NOMO-1 treated with dmso at 0.1 percent for 144 hours (cell line): ENCODE data around the gene AHI1.
A peak's percentile ranks its signal among the peaks of the same experiment; 100 is the strongest.
"Not testable (repeated sequence)": the region's sequence is repeated elsewhere in the genome, so short reads cannot be mapped to it uniquely, and the experiment has no call there.

Source experiments
- DNase-seq: peaks from one replicate; lab custom pipeline; 2025; ENCODE audit not compliant: unreplicated experiment; lab: John Stamatoyannopoulos, UW

AHI1 gene

DNA sequence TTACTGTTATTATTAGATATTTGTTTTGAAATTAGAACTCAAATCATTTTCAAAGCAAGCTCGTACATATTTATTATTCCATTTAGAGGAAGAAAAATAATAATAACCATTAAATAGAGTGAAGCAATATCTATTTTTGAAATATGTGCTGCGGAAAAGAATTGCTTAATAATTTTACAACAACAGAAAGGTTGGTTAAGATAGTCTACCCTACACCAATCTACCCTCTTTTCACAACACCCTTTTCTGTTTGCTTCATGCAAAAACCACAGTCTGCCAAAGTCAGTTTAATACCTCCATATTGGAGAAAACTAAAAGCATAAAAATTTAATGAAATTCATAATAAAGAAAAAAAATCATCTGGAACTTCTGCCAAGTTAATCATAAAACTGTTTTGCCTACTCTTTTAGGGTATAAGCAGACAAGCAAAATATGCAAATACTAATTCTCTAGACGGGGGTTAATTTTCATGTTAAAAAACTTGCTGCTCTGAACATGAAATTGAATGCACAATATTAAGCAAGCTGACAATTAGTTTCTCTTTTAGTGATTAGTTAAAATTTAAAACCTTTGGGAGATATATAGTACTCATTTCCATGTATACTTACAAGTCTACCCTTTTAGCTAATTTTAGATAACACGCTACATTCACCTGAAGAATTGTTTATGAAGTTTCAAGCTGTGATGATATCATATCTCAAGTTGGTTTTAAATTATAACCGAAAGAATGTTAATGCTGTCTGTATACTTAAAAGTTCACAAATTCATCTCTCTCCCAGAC is 100.2 kb downstream of the AHI1 start:
- DNase-seq, result peak; percentile 77

DNA sequence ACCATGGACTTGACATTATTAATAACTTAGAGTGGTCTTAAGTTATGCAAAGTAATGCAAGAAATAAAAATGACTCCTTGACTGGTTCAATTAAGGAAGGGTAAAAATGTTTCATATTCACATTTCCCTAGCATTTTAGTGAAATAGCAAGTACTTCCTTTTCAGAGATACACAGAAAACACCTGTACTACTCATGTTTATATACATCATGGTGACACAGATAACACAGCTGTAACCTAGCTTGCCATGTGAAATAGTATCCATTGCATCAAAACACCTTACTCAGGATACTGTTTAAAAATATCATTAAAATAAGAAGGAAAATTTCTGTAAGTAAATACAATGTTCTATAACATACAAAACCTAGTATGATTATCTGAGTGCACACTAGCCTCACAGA is 102.4 kb downstream of the AHI1 start:
- no peak for DNase-seq

DNA sequence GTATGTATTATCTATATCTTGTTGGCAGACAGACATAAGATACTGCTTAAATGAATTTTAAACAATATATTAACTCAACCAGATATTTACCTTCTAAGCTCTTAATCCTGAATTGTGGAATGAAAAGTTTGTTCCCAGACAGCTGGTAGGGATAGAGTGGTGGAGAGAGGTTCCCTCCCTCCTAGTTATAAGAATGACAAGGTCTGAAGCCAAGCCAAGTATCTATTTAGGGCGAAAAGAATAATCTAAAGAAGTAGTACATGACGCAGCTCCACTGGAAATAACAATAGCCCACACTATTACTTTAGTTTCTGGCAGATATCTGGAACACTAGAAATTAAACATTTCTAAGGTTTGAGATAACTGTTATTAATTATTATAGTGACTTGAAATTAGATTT is 104.3 kb downstream of the AHI1 start:
- DNase-seq, result no peak

DNA sequence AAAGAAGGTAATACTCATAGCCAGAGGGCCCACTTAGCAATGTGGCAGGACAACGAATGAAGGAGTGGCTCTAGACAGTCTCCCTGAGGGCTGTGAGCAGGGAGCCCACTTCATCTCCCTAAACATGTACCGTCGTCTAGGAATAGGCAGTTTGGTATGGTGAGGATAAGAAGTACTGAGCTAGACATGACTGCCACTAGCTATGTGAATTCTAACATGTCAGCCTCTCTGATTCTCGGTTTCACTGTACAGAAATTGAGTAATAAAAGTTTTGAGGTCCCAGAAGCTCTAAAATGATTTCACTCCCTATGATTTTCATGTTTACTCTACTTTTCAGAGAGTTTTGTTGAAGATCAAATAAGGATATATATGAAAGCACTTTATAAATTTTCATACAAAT is 107.1 kb downstream of the AHI1 start:
- DNase-seq, result no peak

DNA sequence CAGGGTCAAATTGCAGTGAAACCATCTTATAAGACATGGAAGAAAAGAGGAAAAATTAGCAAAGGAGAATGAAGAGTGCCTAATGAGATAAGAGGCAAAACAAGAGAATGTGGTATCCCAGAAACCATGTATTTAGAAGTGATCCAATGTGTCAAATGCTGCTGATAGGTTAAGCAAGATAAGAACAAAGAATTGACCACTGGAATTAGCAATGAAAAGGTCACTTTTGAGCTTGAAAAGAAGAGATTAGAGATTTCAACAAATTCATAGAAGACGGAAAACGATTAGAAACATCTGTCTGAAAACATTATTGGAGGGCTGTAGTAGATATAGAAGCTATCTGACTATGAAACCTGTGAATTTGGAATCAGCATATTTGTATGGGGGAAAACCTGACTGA is 112.2 kb downstream of the AHI1 start:
- no peak for DNase-seq

DNA sequence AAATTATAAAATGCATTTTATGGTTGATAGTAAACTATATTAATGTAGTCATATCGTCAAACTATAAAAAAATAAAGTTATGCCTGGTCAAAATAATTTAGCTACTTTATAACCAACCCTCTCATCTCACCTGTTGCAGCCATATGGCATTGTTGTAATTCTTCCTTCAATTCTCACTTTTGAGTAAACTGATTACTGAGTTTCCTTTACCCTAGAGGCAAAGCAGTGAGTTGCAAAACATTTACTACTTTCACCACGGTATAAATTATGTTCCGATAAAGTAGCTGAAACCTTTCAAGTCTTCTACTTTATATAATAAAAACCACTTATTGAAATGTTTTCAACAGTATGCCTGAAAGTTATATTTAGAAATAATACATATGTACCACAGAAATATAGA is 113.8 kb downstream of the AHI1 start:
- DNase-seq, result no peak

DNA sequence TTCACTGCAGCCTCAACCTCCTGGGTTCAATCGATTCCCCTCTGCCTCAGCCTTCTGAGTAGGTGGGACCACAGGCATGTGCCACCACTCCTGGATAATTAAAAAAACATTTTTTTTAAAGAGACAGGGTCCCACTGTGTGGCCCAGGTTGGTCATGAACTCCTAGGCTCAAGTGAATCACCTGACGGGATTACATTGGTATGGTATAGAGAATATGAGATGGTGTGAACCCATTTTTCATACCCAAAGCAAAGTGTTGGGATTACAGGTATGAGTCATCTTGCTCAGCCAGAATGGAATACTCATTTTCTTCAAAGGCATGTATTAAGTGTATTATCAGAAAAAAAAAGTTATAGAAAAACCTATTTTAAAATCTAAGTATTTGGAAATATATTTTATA is 114.2 kb downstream of the AHI1 start:
- no peak for DNase-seq

DNA sequence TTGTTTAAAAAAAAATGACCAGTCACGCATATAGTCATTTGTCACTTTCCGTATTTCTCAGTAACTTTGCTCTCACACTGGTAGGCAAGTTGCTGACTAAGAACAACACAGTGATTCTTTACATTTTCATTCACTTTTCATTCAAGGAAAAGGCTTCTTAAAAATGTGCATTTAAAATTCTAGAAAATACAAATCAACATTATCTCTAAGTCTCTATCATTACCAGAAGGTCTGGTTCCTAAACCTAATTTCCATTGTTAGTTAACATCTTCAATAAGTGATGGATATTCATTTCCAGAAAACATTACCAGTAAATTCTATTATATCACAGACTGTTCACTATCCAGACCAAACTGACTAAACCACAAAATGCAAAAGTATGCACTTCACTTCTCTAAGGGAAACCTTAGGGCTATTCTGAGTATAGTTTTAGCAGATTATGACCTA is 115.3 kb downstream of the AHI1 start:
- DNase-seq, result no peak

DNA sequence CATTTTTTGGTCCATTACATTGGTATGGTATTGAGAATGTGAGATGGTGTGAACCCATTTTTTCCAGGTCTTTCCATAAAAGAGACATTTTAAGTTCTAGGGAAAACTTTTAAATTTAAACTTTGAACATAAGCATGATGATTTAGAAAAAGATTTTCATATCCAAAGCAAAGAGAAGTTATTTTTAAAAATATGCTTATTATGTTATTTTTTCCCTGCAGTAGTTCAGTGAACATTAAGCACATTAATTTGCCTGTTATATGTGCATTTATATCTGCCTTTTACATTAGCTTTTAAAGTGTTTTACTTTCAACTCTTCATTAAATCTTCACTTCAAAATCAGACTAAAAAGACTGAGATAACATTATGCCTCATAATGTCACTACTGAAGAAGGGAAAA is 116.7 kb downstream of the AHI1 start:
- no peak for DNase-seq

DNA sequence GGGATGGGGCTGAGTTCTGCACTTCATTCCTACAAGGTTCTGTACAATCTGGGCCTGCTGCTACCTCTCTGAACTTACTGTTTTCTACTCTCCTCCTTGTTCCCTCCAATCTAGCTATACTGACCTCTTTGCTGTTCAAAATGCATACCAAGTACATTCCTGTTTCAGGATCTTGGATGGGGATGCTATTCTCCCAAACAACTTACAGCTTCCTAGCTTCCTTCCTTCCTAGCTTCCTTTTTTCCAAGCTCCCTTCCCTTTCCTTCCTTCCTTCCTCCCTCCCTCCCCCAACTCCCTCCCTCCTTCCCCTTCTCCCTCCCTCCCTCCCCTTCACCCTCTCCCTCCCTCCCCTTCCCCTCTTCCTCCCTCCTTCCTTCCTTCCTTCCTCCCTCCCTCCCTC is 117.9 kb downstream of the AHI1 start:
- DNase-seq, result no peak

DNA sequence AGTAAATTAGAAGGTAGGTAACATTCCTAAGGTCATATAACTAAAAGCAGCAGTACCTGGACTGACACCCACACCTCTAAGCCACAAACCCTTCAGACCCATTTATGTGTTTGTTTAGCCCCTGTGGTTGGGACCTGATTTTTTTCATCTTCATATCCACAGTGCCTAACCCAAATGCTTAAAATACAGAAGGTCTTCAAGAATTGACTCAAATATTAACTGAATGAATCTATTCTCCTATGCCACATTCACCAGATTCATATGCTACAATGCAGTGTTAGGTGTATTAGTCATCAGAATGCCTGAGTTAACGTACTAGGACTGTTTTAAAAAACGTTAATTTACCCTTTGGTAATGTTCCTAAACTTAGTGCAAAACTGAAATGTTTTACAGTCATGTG is 124.8 kb downstream of the AHI1 start:
- no peak for DNase-seq

DNA sequence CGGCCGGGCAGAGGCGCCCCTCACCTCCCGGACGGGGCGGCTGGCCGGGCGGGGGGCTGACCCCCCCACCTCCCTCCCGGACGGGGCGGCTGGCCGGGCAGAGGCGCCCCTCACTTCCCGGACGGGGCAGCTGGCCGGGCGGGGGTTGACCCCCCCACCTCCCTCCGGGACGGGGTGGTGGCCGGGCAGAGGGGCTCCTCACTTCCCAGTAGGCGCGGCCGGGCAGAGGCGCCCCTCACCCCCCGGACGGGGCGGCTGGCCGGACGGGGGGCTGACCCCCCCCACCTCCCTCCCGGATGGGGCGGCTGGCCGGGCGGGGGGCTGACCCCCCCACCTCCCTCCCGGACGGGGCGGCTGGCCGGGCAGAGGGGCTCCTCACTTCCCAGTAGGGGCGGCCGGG is 133.9 kb downstream of the AHI1 start:
- DNase-seq, result not testable (repeated sequence)

DNA sequence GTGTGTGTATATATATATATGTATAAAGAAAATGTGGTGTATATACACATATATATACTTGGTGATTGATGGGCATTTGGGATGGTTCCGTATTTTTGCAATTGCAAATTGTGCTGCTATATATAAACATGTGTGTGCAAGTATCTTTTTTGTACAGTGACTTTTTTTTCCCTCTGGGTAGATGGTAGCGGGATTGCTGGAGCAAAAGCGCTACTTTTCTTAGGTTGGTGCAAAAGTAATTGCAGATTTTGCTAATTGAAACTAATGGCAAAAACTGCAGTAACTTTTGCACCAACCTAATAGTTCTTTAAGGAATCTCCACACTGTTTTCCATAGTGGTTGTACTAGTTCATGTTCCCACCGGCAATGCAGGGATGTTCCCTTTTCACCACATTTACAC is 135.4 kb downstream of the AHI1 start:
- DNase-seq, result no peak

DNA sequence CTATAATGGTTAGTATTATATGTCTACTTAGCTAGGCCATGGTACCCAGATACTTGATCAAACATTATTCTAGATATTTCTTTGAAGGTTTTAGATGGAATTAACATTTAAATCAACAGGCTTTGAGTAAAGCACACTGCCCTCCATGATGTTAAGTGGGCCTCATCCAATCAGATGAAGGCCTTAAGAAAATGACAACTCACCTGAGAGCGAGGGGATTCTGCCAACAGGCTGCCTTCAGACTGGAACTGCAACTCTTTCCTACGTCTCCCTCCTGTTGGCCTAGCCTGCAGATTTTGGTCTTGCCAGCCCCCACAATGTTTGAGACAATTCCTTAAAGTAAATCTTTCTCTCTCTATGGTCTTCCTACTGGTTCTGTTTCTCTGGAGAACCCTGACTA is 137.3 kb downstream of the AHI1 start:
- DNase-seq, result no peak

DNA sequence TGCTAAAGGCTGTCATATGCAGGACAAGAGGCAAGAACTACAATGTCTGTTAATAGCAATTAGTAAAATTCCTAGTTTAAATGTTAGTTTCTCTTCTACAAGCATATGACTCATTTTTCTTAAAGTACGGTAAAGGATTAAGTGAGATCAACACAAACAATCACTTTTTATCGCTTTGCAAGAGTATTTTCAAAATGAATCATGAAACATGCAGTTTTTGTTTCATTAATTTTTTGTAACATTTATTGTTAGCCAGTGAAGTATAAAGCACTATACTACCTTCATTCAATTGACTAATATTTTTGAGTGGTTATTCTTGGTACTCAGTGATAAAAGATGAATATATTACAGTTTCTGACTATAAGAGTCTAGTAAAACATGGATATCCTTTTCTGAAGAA is 138.6 kb downstream of the AHI1 start:
- DNase-seq, result no peak

DNA sequence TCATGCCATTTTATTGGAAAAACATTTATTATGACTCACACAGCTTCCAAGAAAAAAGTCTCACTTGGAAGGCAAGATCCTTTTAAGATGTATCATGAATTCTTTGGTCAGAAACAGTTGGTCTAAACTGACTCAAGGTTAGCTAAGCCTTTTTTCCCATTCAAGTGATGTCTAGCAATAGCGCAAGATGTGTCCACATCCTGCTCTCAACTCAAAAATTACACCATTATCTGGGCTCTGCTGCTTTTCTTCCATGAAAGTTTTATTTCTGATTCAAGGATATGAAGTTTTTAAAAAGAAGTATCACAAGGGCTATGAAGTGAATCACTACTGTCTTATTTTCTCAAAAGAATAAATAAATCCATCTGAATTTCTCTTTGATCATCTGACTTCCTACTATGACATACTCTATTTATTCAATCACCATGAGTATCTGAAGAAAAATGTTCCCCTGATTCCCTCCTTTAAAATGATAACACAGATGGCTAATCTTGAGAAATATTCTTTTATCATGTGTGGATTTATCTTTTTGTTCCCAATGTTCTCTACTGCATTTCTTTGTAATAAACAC is 139.2 kb downstream of the AHI1 start:
- DNase-seq, result no peak

DNA sequence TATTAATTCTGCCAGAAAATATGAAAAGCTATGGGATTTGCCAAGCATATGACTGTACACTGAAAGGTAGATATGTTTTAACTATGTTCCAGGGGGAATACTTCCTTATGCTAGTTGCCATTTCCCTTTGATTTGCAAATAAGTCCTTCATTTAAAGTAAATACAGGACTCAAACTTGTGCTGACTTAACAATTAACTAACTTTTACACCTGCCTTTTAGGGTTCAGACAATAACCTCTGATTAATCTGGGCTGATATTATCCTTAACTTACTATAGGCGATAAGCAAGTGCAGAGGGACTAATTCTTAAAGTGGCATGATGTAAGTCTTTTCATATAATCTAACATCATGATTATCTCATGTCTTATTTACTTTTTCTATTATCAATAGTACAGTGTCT is 143.1 kb downstream of the AHI1 start:
- DNase-seq, result no peak

DNA sequence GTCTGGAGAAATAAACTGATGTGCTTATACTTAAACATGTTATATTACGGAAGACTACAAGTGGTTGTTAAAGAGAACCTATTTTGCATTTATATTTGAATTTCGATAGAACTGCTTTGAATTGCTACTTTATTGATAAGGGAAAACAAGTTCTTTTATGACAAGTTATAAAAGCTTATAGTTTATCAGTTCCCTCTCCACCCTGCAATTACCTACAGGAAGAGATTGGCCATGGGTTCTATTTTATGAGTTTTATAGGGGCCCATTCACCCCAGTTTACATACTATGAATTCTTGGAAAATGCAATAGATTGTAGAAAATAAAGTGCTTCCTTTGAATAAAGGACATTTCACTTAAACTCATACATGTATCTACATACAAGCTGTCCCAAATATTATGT is 144.4 kb downstream of the AHI1 start:
- DNase-seq, result no peak

DNA sequence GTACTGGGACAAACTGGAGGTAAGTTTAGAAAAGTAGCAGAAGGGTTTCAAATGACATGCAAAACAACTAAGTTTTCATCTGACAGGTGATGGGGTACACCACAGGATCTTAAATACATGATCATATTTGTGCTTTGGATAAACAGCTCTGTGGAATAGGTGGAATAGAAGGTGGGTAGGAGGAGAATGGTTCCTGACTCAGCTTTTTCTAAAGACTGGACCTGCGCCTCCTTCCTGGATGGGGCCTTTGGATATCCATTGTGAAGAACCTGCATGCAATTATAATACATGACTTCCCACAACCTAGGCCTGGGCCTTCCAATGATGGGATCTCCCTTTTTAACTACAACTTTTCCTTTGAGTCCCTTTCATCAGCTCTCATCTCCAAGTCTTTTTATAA is 145.9 kb downstream of the AHI1 start:
- DNase-seq, result no peak

DNA sequence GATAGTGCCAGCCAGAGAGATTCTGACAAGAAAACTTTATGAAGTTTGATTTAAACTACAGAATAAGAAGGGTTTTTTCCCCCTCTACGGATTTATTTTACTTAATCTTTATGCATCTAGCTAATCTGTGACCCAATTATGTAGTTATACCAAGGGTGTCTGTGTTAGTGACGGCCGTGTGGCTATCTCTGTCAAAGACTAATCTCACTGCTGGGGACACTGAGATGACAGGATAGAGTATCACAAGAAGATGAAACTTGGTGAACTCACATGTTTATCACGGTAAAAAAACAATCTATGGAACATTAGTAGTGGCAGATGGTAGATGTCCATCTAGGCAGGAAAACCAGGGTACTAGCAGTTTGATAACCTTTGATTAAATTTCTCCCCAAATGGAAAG is 149.7 kb downstream of the AHI1 start:
- no peak for DNase-seq

DNA sequence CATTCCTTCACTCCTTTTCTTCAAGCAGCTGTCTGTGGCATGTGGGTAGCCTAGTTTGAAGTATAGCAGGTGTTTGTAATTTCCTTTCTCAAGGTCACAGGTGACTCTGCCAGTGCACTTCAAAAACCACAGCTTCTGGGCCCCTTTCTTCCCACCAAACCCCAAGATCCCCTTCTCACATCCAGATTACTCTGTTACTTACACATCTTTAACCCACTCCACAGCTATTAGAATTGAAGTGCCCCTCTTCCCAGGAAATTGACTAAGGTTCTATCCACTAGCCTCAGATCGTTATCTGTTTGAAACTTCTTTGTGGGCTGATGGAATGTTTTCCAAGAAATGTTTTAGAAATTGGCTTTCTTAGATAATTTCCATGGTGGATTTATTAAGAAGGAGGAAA is 150.8 kb downstream of the AHI1 start:
- DNase-seq, result no peak

DNA sequence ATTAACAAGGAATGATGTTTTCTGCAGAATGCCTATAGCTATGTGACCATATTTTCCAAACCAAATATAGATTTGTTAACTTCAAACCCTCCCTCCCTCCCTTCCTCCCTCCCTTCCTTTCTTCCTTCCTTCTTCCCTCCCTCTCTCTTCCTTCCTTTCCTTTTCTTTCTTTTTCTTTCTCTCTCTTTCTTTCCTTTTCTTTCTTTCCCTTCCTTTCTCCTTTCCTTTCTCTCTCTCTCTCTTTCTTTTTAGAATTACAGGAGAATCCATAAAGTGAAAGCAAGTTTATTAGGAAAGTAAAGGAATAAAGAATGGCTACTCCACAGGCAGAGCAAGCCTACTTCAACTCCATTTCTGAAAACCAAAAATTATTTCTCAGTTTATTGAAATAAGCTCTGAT is 153.0 kb downstream of the AHI1 start:
- DNase-seq, result no peak

DNA sequence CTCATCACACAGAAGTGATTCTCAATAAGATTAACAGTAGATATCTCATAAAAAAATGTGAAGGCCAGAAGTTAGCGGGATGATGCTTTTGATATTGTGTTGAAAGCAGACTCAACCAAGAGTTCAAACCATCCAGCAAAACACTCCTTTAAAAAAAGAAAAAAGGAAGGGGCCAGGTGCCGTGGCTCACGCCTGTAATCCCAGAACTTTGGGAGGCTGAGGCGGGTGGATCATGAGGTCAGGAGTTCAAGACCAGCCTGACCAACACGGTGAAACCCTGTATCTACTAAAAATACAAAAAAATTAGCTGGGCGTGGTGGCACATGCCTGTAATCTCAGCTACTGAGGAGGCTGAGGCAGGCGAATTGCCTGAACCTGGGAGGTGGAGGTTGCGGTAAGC is 157.6 kb downstream of the AHI1 start:
- not testable (repeated sequence) for DNase-seq
